Right lobe of liver (tissue), 6 donors: Measurements from ENCODE around the gene UBE2R2. TPM values are rescaled to one million over a fixed set of nuclear protein-coding genes. Genes with fewer than 3 reads are reported as not detected.

Experiments used
- ATAC-seq, 4 donors: fragments of 200-7000 bp; cut with Tn5 transposase; one replicate each; pipeline ENCODE4 v1.9.1; 2020; ENCODE audit warnings: mild to moderate bottlenecking in 4 of 4, moderate library complexity in 4 of 4
- DNase-seq, 3 donors: peaks; one replicate each; pipeline ENCODE4 v3.0.0-alpha.2; 2020
- H3K27ac ChIP-seq, 3 donors: fragments of 200-600 bp; one replicate each; pipeline ENCODE4 v1.8.0; 2022
- H3K27me3 ChIP-seq, 2 donors: fragments of 200-600 bp; one replicate each; pipeline ENCODE4 v1.8.0; 2022
- H3K36me3 ChIP-seq, 4 donors: fragments of 200-600 bp; sonication (generic) in 1 of 4; one replicate each; pipeline versions ENCODE4 v1.5.1 to v1.8.0; 2017 to 2022; ENCODE audit warnings: control low read depth in 1 of 4
- H3K4me1 ChIP-seq, 4 donors: fragments of 200-600 bp; sonication (generic) in 1 of 4; one replicate each; pipeline versions ENCODE4 v1.5.1 to v1.8.0; 2017 to 2022; ENCODE audit warnings: control low read depth in 1 of 4
- H3K4me3 ChIP-seq, 3 donors: fragments of 200-600 bp; one replicate each; pipeline ENCODE4 v1.8.0; 2022
- H3K9me3 ChIP-seq, 4 donors: fragments of 200-600 bp; sonication (generic) in 1 of 4; one replicate each; pipeline versions ENCODE4 v1.5.1 to v1.8.0; 2017 to 2022; ENCODE audit warnings: control low read depth in 1 of 4
- POLR2A ChIP-seq: fragments of 450-650 bp; IDR thresholded peaks from one replicate; pipeline ENCODE4 v1.6.1; 2017; ENCODE audit warnings: antibody characterized with exemption, mild to moderate bottlenecking
- WGBS: methylation state at CpG from one replicate; pipeline ENCODE4 v1.1.6; 2018; ENCODE audit warnings: low coverage, low lambda C conversion rate; ENCODE audit not compliant: insufficient coverage; ENCODE audit errors: missing lambda C conversion rate; 5-methylcytosine and 5-hydroxymethylcytosine counted together
- intact Hi-C, 2 donors: fragments of 100-400 bp; cut with DNase I; formaldehyde crosslinking; loops; one replicate each; pipeline versions ENCODE4 v1.11.2 to v1.14.1; 2022
- total RNA-seq, 6 experiments: library from RNA; depleted of rRNA in 2 of 6; stranded (reverse); fragments of >200 nt in 2 of 6; fragmentation: NEBNext Ultra II Directional in 3 of 6; extraction: Animal tissue kit (Norgen Biotek cat#: 25700) in 3 of 6; gene quantifications; one replicate each; pipeline versions ENCODE4 v1.1.0 to v1.2.4, GENCODE V29; 2016 to 2023
- TF ChIP-seq, protein P1 (sequence below), 4 donors: fragments of 200-600 bp in 3 of 4; fragments of 450-650 bp in 1 of 4; IDR thresholded peaks; one replicate each; pipeline versions ENCODE4 v1.5.1 to v1.8.0; 2016 to 2022; ENCODE audit warnings: antibody characterized with exemption in 4 of 4, mild to moderate bottlenecking in 2 of 4
- donor health status: DM: no; HTN: yes; CAD: no.
- donor health status: DM: no; HTN: no; CAD: no.
- donor health status: DM: no; HTN: no; CAD: no.
- donor health status: DM: no; HTN: yes; CAD: no.
- donor health status: DM: no; HTN: yes; CAD: no.

UBE2R2 gene
- total RNA-seq, 6 experiments from 2014 or later = 21.1 to 27.4 (median 21.8) TPM

- TF ChIP-seq, protein P1, sequence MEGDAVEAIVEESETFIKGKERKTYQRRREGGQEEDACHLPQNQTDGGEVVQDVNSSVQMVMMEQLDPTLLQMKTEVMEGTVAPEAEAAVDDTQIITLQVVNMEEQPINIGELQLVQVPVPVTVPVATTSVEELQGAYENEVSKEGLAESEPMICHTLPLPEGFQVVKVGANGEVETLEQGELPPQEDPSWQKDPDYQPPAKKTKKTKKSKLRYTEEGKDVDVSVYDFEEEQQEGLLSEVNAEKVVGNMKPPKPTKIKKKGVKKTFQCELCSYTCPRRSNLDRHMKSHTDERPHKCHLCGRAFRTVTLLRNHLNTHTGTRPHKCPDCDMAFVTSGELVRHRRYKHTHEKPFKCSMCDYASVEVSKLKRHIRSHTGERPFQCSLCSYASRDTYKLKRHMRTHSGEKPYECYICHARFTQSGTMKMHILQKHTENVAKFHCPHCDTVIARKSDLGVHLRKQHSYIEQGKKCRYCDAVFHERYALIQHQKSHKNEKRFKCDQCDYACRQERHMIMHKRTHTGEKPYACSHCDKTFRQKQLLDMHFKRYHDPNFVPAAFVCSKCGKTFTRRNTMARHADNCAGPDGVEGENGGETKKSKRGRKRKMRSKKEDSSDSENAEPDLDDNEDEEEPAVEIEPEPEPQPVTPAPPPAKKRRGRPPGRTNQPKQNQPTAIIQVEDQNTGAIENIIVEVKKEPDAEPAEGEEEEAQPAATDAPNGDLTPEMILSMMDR (IDR thresholded peaks at IDR 0.05) = peak; percentile 70 to 76 (median 75)
- no peak for TF ChIP-seq POLR2A
- H3K27ac ChIP-seq = no peak overlapping the region
- no peaks in the 10 kb centered on the region for H3K9me3 ChIP-seq
- no peak overlapping the region for H3K4me3 ChIP-seq
- H3K27me3 ChIP-seq = no peaks in the 10 kb centered on the region
- WGBS = 14% methylated on average over 6 of the region's 6 CpGs
- ATAC-seq (peak; percentile 88 to 96 (median 92)), DNase-seq (no peak)
- intact Hi-C loops = no loop called here
- no peaks in the 10 kb centered on the region for H3K36me3 ChIP-seq
- H3K4me1 ChIP-seq = no peaks in the 10 kb centered on the region
Observed at GRCh38 chr9:33778700-33779351, 38.1 kb upstream of the UBE2R2 start.

DNA sequence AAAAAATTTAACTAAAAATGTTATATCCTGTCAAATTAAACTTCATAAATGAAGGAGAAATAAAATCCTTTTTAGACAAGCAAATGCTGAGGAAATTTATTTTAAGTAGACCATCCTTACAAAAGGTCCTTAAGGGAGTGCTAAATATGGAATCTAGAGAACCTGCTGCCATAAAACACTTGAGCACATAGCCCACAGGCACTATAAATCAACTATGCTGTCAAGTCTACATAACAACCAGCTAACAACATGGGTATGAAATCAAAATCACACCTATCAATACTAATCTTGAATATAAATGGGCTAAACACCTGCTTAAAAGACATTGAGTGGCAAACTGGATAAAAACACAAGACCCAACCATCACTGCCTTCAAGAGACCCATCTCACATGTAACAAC lies 36.7 kb upstream of the UBE2R2 start:
- Histone ChIP-seq H3K9me3 (no peaks in the 10 kb centered on the region), H3K4me1 (no peaks in the 10 kb centered on the region), H3K4me3 (no peak overlapping the region), H3K27ac (no peak overlapping the region), H3K27me3 (no peaks in the 10 kb centered on the region), H3K36me3 (no peaks in the 10 kb centered on the region)
- intact Hi-C loops = no loop called here
- no peak for ATAC-seq
- TF ChIP-seq POLR2A = no peak
- TF ChIP-seq, protein P1 (IDR thresholded peaks at IDR 0.05) = no peak
- no peak for DNase-seq

DNA sequence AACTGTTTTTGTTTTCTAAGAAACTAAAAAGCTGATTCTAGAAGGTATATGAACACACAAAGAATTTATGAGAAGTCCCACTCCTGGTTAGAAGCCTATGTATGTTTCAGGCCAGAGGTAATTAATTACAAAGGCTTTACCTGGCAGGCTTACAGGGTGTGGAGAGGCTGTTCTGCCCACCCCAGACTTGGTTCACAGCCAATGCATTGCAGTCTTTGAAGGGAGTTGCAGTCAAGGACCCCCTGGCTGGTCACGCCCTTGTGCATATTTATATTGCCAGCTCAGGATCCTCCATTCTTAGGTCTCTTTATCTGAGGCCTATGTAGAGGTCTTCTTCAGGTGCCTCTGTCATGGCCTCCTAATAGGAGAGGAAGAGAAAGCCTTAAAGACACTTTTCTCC lies 35.2 kb upstream of the UBE2R2 start:
- Histone ChIP-seq H3K4me1 (no peaks in the 10 kb centered on the region), H3K27ac (no peak overlapping the region), H3K36me3 (no peaks in the 10 kb centered on the region), H3K4me3 (no peak overlapping the region), H3K9me3 (no peaks in the 10 kb centered on the region), H3K27me3 (no peaks in the 10 kb centered on the region)
- no CpG with 5 or more reads among the region's 1 CpG for WGBS
- no peak for DNase-seq
- intact Hi-C loops = no loop called here
- TF ChIP-seq POLR2A = no peak
- ATAC-seq = no peak

- TF ChIP-seq, protein P1 (IDR thresholded peaks at IDR 0.05) = no peak
- TF ChIP-seq POLR2A = no peak
- ATAC-seq (no peak), DNase-seq (no peak)
- intact Hi-C loops = no loop called here
- Histone ChIP-seq H3K9me3 (no peaks in the 10 kb centered on the region), H3K27ac (no peak overlapping the region), H3K27me3 (no peaks in the 10 kb centered on the region), H3K36me3 (no peaks in the 10 kb centered on the region), H3K4me3 (no peak overlapping the region), H3K4me1 (no peaks in the 10 kb centered on the region)
- WGBS = 43% methylated on average over 4 of the region's 4 CpGs
Observed at GRCh38 chr9:33782395-33783152, 34.4 kb upstream of the UBE2R2 start.

DNA sequence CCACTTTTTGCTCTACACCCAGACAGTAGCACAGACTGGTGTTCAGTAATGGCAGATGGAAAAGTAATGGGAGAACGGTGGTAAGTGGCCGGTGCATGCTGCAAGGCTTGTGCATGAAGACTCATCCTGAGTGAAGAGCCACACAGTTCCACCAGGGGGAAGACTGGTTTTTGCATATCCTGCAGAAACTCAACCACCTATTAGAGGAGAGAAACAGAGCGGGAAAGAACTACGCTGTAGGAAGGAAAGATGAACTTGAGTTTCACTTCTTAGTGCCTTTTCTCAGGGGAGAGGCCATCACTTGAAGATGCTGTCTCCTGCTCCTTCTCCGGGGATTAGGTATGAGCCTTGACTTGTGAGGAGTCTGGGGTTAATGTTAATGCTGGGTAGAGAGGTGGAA lies 31.0 kb upstream of the UBE2R2 start:
- intact Hi-C loops = no loop called here
- ATAC-seq = peak in 3 of 4 donors; percentile 26 to 49 (median 33)
- H3K36me3 ChIP-seq = no peaks in the 10 kb centered on the region
- H3K27me3 ChIP-seq = no peaks in the 10 kb centered on the region
- no peaks in the 10 kb centered on the region for H3K9me3 ChIP-seq
- no peak overlapping the region for H3K4me3 ChIP-seq
- DNase-seq = no peak
- H3K4me1 ChIP-seq = no peaks in the 10 kb centered on the region
- no peak for TF ChIP-seq POLR2A
- TF ChIP-seq, protein P1 (IDR thresholded peaks at IDR 0.05) = peak in 2 of 4 donors; percentile 11 to 15
- H3K27ac ChIP-seq = no peak overlapping the region
- WGBS = 77% methylated on average over 5 of the region's 5 CpGs
